HFF-Myc (cell line): ENCODE measurements around the gene ZNF714.

Experiments
- DNase-seq: peaks from one replicate; pipeline ENCODE4 v3.0.0-alpha.2; 2011; ENCODE audit warnings: low read depth; ENCODE audit errors: extremely low read depth
- H3K4me3 ChIP-seq: replicated peaks from 2 replicates; pipeline ENCODE4 v1.5.1; 2011; ENCODE audit warnings: low read depth, mild to moderate bottlenecking, control low read depth, low read length
- TF ChIP-seq, protein P1 (sequence below): IDR thresholded peaks from 2 replicates; pipeline ENCODE4 v1.5.1; 2012; ENCODE audit warnings: mild to moderate bottlenecking, low read depth, low read length, control low read depth; ENCODE audit errors: missing control alignments

Gene ZNF714

DNA sequence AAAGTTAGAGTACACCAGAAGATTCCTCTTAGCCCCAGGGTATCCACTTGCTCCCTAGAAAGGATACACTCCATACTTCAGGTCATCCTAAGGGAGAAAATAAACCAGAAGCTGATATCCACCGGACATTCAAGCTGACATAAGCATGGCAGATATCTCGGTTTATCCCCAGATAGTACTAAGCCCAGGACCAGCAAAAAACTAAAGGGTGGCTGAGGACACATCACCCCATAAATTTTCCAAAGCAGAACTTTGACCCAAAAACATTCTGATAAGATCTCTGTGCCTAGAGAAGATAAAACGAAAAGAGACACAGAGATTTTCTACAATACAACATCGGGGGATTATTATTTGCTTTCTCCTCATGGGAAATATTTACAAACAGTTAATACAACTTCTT is 45.9 kb downstream of the ZNF714 start:
- no peak overlapping the region for H3K4me3 ChIP-seq
- TF ChIP-seq, protein P1, sequence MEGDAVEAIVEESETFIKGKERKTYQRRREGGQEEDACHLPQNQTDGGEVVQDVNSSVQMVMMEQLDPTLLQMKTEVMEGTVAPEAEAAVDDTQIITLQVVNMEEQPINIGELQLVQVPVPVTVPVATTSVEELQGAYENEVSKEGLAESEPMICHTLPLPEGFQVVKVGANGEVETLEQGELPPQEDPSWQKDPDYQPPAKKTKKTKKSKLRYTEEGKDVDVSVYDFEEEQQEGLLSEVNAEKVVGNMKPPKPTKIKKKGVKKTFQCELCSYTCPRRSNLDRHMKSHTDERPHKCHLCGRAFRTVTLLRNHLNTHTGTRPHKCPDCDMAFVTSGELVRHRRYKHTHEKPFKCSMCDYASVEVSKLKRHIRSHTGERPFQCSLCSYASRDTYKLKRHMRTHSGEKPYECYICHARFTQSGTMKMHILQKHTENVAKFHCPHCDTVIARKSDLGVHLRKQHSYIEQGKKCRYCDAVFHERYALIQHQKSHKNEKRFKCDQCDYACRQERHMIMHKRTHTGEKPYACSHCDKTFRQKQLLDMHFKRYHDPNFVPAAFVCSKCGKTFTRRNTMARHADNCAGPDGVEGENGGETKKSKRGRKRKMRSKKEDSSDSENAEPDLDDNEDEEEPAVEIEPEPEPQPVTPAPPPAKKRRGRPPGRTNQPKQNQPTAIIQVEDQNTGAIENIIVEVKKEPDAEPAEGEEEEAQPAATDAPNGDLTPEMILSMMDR: no peak
- no peak for DNase-seq

DNA sequence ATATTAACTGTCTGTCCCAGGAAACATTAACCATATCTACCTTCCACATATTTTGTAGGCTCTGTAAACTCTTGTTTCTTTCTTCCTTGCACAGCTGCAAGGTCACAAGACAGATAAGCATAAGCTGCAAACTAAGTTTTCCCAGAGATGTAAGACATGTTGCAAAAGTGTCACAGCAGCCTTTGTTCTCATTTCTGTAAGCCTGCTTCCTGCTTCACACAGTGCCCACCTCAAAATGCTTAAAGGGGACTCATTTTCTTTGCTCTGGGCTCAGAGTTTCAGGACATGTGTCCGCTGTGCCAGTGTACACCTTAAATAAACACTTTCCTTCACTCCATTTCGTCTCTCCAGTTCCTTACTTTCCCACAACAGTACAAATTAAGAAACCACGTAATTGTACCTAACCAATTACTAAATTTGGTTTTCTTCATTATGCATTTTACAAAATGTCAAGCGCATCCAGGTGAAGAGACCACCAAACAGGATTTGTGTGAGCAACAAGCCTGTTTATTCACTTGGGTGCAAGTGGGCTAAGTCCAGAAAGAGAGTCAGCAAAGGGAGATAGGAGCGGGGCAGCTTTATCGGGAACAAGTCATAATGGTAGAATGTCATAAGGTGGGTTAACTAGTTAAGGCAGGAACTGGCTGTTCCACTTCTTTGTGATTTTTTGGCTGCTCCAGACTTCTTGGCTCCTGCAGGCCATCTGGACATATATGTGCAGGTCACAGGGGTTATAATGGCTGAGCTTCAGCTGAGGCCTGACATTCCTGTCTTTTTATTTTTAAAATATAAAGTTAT is 47.1 kb downstream of the ZNF714 start:
- TF ChIP-seq, protein P1: no peak
- DNase-seq: no peak
- H3K4me3 ChIP-seq: no peak overlapping the region

GRCh38 chr19:21130097-21130775 is 48.2 kb downstream of the ZNF714 start:
- no peak overlapping the region for H3K4me3 ChIP-seq
- DNase-seq: no peak
- TF ChIP-seq, protein P1: no peak

DNA sequence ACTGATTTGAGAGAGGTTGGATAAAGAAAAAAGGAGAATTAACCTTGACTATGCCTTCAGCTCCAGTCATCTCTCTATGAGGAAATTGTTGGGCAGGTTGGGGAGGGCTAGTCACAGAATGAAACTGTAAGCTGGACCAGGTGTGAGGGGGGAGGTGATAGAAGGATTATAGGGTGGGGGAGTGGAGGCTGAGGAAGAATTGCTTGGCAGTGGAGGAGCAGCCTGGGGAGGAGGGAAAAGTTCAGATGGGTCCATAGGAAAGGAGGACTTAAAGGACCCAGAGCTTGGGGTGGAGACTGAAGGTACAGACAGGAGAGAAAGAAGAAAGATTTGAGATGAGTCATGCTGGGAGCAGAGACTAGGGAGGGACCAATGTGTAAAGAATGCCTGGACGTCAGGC is 51.6 kb downstream of the ZNF714 start:
- H3K4me3 ChIP-seq: no peak overlapping the region
- no peak for DNase-seq
- TF ChIP-seq, protein P1: no peak

GRCh38 chr19:21134934-21135366 is 52.9 kb downstream of the ZNF714 start:
- TF ChIP-seq, protein P1: no peak
- H3K4me3 ChIP-seq: no peak overlapping the region
- DNase-seq: no peak

- no peak for DNase-seq
- TF ChIP-seq, protein P1: no peak
- no peak overlapping the region for H3K4me3 ChIP-seq
These were observed 53.4 kb downstream of the ZNF714 start for GRCh38 chr19:21135433-21135832.
